Activated CD4-positive, alpha-beta memory T cell treated with anti-CD3 and anti-CD28 coated beads for 36 hours (primary cell): ENCODE results near the gene EYS. TPM values are rescaled to one million over a fixed set of nuclear protein-coding genes. Genes with fewer than 3 reads are reported as not detected.

ENCODE experiments used
- CTCF ChIA-PET: fragments of 350-600 bp; sonication (Branson Sonifier 250); formaldehyde crosslinking; loops from one replicate; lab custom pipeline; 2021; ENCODE audit warnings: antibody characterized with exemption, inconsistent platforms; lab: Charles Lee
- POLR2A ChIA-PET: fragments of 350-600 bp; sonication (Branson Sonifier 250); formaldehyde crosslinking; loops from one replicate; lab custom pipeline; 2021; ENCODE audit warnings: antibody characterized with exemption; lab: Charles Lee
- DNase-seq: peaks from one replicate; pipeline ENCODE4 v3.0.0-alpha.2; 2020
- H3K27ac Mint-ChIP-seq: one replicate; pipeline ENCODE4 v1.8.0; 2021; ENCODE audit warnings: mixed read lengths
- H3K27me3 Mint-ChIP-seq: one replicate; pipeline ENCODE4 v1.8.0; 2021; ENCODE audit warnings: mixed read lengths
- H3K36me3 Mint-ChIP-seq: one replicate; pipeline ENCODE4 v1.8.0; 2021; ENCODE audit warnings: mixed read lengths
- H3K4me1 Mint-ChIP-seq: one replicate; pipeline ENCODE4 v1.8.0; 2021; ENCODE audit warnings: low read depth, mixed read lengths
- H3K4me3 Mint-ChIP-seq: one replicate; pipeline ENCODE4 v1.8.0; 2021; ENCODE audit warnings: mild to moderate bottlenecking, mixed read lengths
- H3K9me3 Mint-ChIP-seq: one replicate; pipeline ENCODE4 v1.8.0; 2021; ENCODE audit warnings: mixed read lengths
- intact Hi-C: fragments of 100-400 bp; cut with micrococcal nuclease; formaldehyde crosslinking; loops from one replicate; pipeline ENCODE4 v1.15.1; 2023
- total RNA-seq, 2 experiments: library from RNA; stranded (reverse); gene quantifications; one replicate each; pipeline ENCODE4 v1.2.3, GENCODE V29; 2021

Gene EYS
- total RNA-seq, 2 experiments from 2014 or later = not detected

GRCh38 chr6:63721181-63721580 lies 1985.8 kb downstream of the EYS start:
- H3K27ac Mint-ChIP-seq = no peak overlapping the region

DNA sequence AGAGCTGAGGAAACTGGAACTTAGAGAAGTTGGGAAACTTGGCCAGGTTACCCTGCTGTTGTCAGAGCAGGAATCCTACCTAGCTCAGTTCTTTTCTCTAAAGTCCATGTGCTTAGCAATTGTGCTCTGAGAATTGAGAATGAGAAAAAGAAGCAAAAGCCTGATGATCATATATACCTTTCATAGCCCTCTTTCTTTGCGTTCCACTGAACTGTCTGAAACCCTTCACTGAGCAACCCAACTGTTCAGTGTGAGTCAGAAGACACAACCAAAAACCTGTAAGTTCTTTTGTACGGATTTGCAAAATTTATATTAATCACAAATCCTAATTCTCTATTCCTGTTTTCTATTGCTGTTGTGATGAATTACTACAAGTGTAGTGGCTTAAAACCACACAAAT lies 1990.9 kb downstream of the EYS start:
- Mint-ChIP-seq H3K4me1 (peaks cover 2% of the 10 kb centered on the region), H3K27ac (no peak overlapping the region), H3K36me3 (peaks cover 22% of the 10 kb centered on the region), H3K9me3 (no peaks in the 10 kb centered on the region), H3K4me3 (no peak overlapping the region), H3K27me3 (no peaks in the 10 kb centered on the region)
- intact Hi-C loops = no loop called here
- ChIA-PET CTCF (interaction anchor here (1.0 kb wide), 1 partner anchor 118 kb away, joined by 3 read pairs; no protein-coding TSS in a partner anchor), POLR2A (no interaction called here)
- DNase-seq = no peak

More at GRCh38 chr6:63721181-63721580, 1985.8 kb downstream of the EYS start:
- no peak for DNase-seq
- intact Hi-C loops = no loop called here
- H3K27me3 Mint-ChIP-seq = no peaks in the 10 kb centered on the region
- H3K9me3 Mint-ChIP-seq = no peaks in the 10 kb centered on the region
- H3K36me3 Mint-ChIP-seq = no peaks in the 10 kb centered on the region
- H3K4me1 Mint-ChIP-seq = no peaks in the 10 kb centered on the region
- no peak overlapping the region for H3K4me3 Mint-ChIP-seq
- CTCF ChIA-PET = no interaction called here
- POLR2A ChIA-PET = no interaction called here

DNA sequence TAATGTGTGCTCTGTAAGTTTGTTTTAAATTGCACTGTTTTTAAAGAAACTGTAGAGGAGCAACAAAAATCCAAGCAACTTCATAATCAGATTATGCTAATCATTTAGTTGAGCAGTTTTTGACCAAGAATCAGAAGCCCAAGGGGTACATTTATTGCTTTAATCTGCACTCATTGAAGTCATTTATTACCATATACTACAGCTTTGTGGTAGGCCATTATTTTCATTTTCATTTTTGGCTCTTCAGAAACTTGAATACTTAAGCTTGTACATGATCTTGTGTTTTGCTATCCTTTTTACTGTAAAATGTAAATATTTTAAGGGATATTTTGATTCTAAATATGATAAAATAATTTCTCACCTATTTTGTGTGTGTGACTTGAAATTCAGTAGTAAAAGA lies 1992.9 kb downstream of the EYS start:
- Mint-ChIP-seq H3K4me1 (peaks cover 2% of the 10 kb centered on the region), H3K36me3 (peaks cover 36% of the 10 kb centered on the region), H3K9me3 (no peaks in the 10 kb centered on the region), H3K27ac (no peak overlapping the region), H3K4me3 (no peak overlapping the region), H3K27me3 (no peaks in the 10 kb centered on the region)
- no peak for DNase-seq
- intact Hi-C loops = no loop called here
- ChIA-PET CTCF (interaction anchor here (1.7 kb wide), 1 partner anchor 116 kb away, joined by 10 read pairs; no protein-coding TSS in a partner anchor), POLR2A (no interaction called here)

DNA sequence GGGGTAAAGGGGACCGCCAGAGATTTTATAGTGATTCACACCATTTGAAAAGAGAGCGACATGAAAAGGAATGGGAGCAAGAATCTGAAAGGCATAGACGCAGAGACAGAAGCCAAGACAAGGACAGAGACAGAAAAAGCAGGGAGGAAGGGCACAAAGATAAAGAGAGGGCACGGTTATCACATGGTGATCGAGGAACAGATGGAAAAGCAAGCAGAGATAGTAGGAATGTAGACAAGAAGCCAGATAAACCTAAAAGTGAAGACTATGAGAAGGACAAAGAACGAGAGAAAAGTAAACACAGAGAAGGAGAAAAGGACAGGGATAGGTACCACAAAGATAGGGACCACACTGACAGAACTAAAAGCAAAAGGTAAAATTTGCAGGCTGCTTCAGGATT lies 1993.7 kb downstream of the EYS start:
- Mint-ChIP-seq H3K9me3 (no peaks in the 10 kb centered on the region), H3K4me3 (no peak overlapping the region), H3K27me3 (no peaks in the 10 kb centered on the region), H3K4me1 (peaks cover 2% of the 10 kb centered on the region), H3K27ac (no peak overlapping the region), H3K36me3 (peaks cover 38% of the 10 kb centered on the region)
- intact Hi-C loops = no loop called here
- POLR2A ChIA-PET = no interaction called here
- DNase-seq = no peak
- CTCF ChIA-PET = no interaction called here

DNA sequence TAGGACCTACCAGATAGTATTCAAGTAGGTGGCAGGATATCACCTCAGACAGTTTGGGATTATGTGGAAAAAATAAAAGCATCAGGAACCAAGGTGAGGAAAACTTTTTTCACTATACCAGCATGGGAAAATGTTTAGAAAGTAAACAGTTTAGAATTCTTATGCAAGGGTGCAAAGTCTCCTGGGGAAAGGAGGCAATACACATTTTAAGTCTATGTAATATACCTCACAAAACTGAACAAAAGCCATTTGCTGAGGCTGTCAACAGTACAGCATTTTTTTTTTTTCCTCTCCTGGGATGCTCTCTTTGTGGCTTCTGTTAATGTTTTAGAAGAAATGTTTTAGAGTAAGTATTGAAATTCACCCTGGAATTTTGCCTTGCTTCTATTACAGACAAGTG lies 1997.9 kb downstream of the EYS start:
- H3K4me1 Mint-ChIP-seq = peaks cover 11% of the 10 kb centered on the region
- peaks cover 62% of the 10 kb centered on the region for H3K36me3 Mint-ChIP-seq
- no peaks in the 10 kb centered on the region for H3K9me3 Mint-ChIP-seq
- H3K4me3 Mint-ChIP-seq = no peak overlapping the region
- ChIA-PET POLR2A (no interaction called here), CTCF (interaction anchor here (1.8 kb wide), 1 partner anchor 111 kb away, joined by 5 read pairs; no protein-coding TSS in a partner anchor)
- H3K27ac Mint-ChIP-seq = no peak overlapping the region
- no peak for DNase-seq
- no peaks in the 10 kb centered on the region for H3K27me3 Mint-ChIP-seq
- intact Hi-C loops = loop anchor here (5.0 kb wide), 1 partner anchor 112 kb away; no protein-coding TSS in a partner anchor

DNA sequence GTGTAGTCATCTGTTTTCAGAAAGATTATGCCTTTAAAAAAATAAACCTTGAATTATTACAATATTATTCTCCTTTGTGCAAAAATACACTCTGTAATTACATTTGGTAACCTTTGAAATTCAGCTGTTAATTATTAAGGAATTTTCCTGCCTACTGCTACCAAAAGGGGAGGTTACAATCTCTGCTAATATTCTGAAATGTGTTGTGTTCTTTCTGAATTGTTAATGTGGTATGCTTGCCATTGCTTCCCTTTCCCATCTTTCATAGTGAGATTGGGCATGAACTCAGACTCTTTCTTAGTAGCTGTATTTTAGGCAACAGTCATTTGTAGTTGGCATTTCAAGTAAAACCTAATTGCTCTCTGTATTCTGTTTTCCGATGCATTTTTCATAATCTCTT lies 1998.4 kb downstream of the EYS start:
- intact Hi-C loops = loop anchor here (5.0 kb wide), 1 partner anchor 111 kb away; no protein-coding TSS in a partner anchor
- peaks cover 11% of the 10 kb centered on the region for H3K4me1 Mint-ChIP-seq
- H3K27me3 Mint-ChIP-seq = no peaks in the 10 kb centered on the region
- ChIA-PET CTCF (interaction anchor here (0.8 to 1.8 kb wide), 2 partner anchors 56 to 110 kb away, joined by 3 to 5 read pairs; no protein-coding TSS in a partner anchor), POLR2A (no interaction called here)
- DNase-seq = no peak
- H3K9me3 Mint-ChIP-seq = no peaks in the 10 kb centered on the region
- H3K4me3 Mint-ChIP-seq = no peak overlapping the region
- H3K27ac Mint-ChIP-seq = no peak overlapping the region
- H3K36me3 Mint-ChIP-seq = peaks cover 65% of the 10 kb centered on the region

- ChIA-PET CTCF (interaction anchor here (1.6 kb wide), 1 partner anchor 108 kb away, joined by 6 read pairs; no protein-coding TSS in a partner anchor), POLR2A (no interaction called here)
- H3K27ac Mint-ChIP-seq = no peak overlapping the region
- no peak for DNase-seq
- H3K9me3 Mint-ChIP-seq = no peaks in the 10 kb centered on the region
- intact Hi-C loops = loop anchor here (5.0 kb wide), 1 partner anchor 109 kb away; no protein-coding TSS in a partner anchor
- no peaks in the 10 kb centered on the region for H3K27me3 Mint-ChIP-seq
- peaks cover 58% of the 10 kb centered on the region for H3K36me3 Mint-ChIP-seq
- H3K4me3 Mint-ChIP-seq = no peak overlapping the region
- H3K4me1 Mint-ChIP-seq = peaks cover 11% of the 10 kb centered on the region
These were observed 2000.4 kb downstream of the EYS start for GRCh38 chr6:63706630-63707029.

DNA sequence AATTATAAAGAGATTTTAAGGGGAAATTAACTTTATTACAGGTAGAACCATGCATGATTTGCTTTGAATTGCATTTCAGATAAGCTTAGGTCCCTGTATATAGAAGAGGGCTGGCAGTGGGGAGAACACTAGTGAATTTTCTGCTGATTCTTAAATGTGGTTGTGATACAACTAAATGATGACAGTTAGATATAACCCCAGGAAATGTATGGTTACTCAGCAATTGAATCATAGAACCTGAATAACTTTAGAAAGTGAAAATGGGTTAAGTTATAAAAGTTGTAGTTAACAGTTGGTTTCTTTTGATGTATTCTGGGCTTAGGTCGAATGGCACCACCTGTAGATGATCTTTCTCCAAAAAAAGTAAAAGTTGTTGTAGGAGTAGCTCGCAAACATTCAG lies 2001.3 kb downstream of the EYS start:
- no peak overlapping the region for H3K27ac Mint-ChIP-seq

DNA sequence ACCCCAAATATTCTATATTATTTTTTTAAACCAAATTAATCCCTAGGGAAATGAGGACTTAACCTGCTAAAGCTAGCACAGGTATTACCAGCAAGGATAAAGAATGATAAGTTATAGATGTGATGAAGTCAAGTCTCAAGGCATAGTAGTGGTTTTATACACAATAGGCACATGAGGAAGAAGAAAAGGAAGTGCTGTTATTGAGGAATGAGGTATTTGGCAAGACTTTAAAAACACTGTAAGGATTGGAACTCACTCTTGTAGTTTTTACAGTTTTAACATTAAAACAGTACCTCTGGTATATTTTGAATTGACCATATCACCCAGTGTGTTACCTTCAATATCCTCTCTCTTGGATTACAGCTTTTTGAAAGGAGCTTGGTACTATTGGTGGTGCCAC lies 2016.8 kb downstream of the EYS start:
- Mint-ChIP-seq H3K27ac (no peak overlapping the region), H3K9me3 (no peaks in the 10 kb centered on the region), H3K4me3 (no peak overlapping the region), H3K36me3 (peaks cover 25% of the 10 kb centered on the region), H3K4me1 (peaks cover 13% of the 10 kb centered on the region), H3K27me3 (no peaks in the 10 kb centered on the region)
- DNase-seq = no peak
- ChIA-PET POLR2A (no interaction called here), CTCF (interaction anchor here (0.7 to 1.3 kb wide), 2 partner anchors 92 to 158 kb away, joined by 3 to 5 read pairs; no protein-coding TSS in a partner anchor)
- intact Hi-C loops = no loop called here

More for the DNA sequence above, 2001.3 kb downstream of the EYS start:
- Mint-ChIP-seq H3K27me3 (no peaks in the 10 kb centered on the region), H3K4me3 (no peak overlapping the region), H3K36me3 (peaks cover 55% of the 10 kb centered on the region), H3K4me1 (peaks cover 11% of the 10 kb centered on the region), H3K9me3 (no peaks in the 10 kb centered on the region)
- CTCF ChIA-PET = interaction anchor here (1.6 kb wide), 1 partner anchor 107 kb away, joined by 6 read pairs; no protein-coding TSS in a partner anchor
- POLR2A ChIA-PET = no interaction called here
- no peak for DNase-seq
- intact Hi-C loops = loop anchor here (1.0 to 5.0 kb wide), 2 partner anchors 70 to 108 kb away; partner anchors contain the start of gene PHF3

GRCh38 chr6:63689421-63689820 lies 2017.6 kb downstream of the EYS start:
- ChIA-PET CTCF (interaction anchor here (0.7 kb wide), 1 partner anchor 157 kb away, joined by 3 read pairs; no protein-coding TSS in a partner anchor), POLR2A (no interaction called here)
- Mint-ChIP-seq H3K9me3 (no peaks in the 10 kb centered on the region), H3K27me3 (no peaks in the 10 kb centered on the region), H3K4me1 (peaks cover 18% of the 10 kb centered on the region), H3K27ac (no peak overlapping the region), H3K4me3 (no peak overlapping the region), H3K36me3 (peaks cover 28% of the 10 kb centered on the region)
- intact Hi-C loops = no loop called here
- no peak for DNase-seq

- Mint-ChIP-seq H3K4me1 (peaks cover 35% of the 10 kb centered on the region), H3K36me3 (peaks cover 40% of the 10 kb centered on the region), H3K4me3 (no peak overlapping the region), H3K27ac (no peak overlapping the region), H3K27me3 (no peaks in the 10 kb centered on the region), H3K9me3 (no peaks in the 10 kb centered on the region)
- ChIA-PET POLR2A (no interaction called here), CTCF (no interaction called here)
- DNase-seq = no peak
- intact Hi-C loops = no loop called here
These were observed 2021.3 kb downstream of the EYS start for GRCh38 chr6:63685446-63686379.

GRCh38 chr6:63683071-63683603 lies 2023.9 kb downstream of the EYS start:
- Mint-ChIP-seq H3K27me3 (no peaks in the 10 kb centered on the region), H3K36me3 (peaks cover 48% of the 10 kb centered on the region), H3K4me1 (peaks cover 47% of the 10 kb centered on the region), H3K4me3 (no peak overlapping the region), H3K27ac (no peak overlapping the region), H3K9me3 (no peaks in the 10 kb centered on the region)
- POLR2A ChIA-PET = no interaction called here
- intact Hi-C loops = no loop called here
- no peak for DNase-seq
- CTCF ChIA-PET = interaction anchor here (2.1 kb wide), 1 partner anchor 85 kb away, joined by 12 read pairs; no protein-coding TSS in a partner anchor
